SK-N-SH treated with all-trans-retinoic acid at 6 μM for 48 hours (cell line): ENCODE measurements around the gene TMEM259.

Experiments
- ATAC-seq: fragments of 200-7000 bp; cut with Tn5 transposase; 3 replicates; pipeline ENCODE4 v1.9.1; 2020; ENCODE audit warnings: mild to moderate bottlenecking, moderate library complexity
- ARNTL ChIP-seq: fragments of 450-650 bp; formaldehyde crosslinking; IDR thresholded peaks from 2 replicates; pipeline ENCODE4 v1.5.0; 2020; ENCODE audit warnings: low read depth, mild to moderate bottlenecking, moderate library complexity, borderline replicate concordance
- BACH2 ChIP-seq: fragments of 250-450 bp; sonication (Bioruptor Pico); IDR thresholded peaks from 2 replicates; pipeline ENCODE4 v1.9.0; 2021; ENCODE audit warnings: mild to moderate bottlenecking, borderline replicate concordance
- ESRRG ChIP-seq: fragments of 250-450 bp; sonication (Bioruptor Pico); IDR thresholded peaks from 2 replicates; pipeline ENCODE4 v1.6.1; 2021; ENCODE audit warnings: mild to moderate bottlenecking
- GLIS3 ChIP-seq: fragments of 250-450 bp; sonication (Bioruptor Pico); IDR thresholded peaks from 2 replicates; pipeline ENCODE4 v1.5.0; 2020; ENCODE audit warnings: mild to moderate bottlenecking, moderate library complexity
- ISL1 ChIP-seq: fragments of 250-450 bp; sonication (Bioruptor Pico); IDR thresholded peaks from 2 replicates; pipeline ENCODE4 v2.1.2; 2022; ENCODE audit warnings: mild to moderate bottlenecking, moderate library complexity
- OSR1 ChIP-seq: fragments of 250-450 bp; sonication (Bioruptor Pico); IDR thresholded peaks from 2 replicates; pipeline ENCODE4 v1.8.0; 2022; ENCODE audit warnings: moderate library complexity, mild to moderate bottlenecking, inconsistent platforms
- RARB ChIP-seq: fragments of 250-450 bp; sonication (Bioruptor Pico); IDR thresholded peaks from 2 replicates; pipeline ENCODE4 v1.8.0; 2021; ENCODE audit warnings: mild to moderate bottlenecking, moderate library complexity
- SNAI2 ChIP-seq: fragments of 250-450 bp; sonication (Bioruptor Pico); IDR thresholded peaks from 2 replicates; pipeline ENCODE4 v1.5.0; 2020; ENCODE audit warnings: mild to moderate bottlenecking, moderate library complexity
- TCF4 ChIP-seq: fragments of 250-450 bp; sonication (Bioruptor Pico); IDR thresholded peaks from 2 replicates; pipeline ENCODE4 v1.8.0; 2021; ENCODE audit warnings: mild to moderate bottlenecking, moderate library complexity, borderline replicate concordance
- TOX ChIP-seq: fragments of 250-450 bp; sonication (Bioruptor Pico); IDR thresholded peaks from 2 replicates; pipeline ENCODE4 v1.8.0; 2021; ENCODE audit warnings: mild to moderate bottlenecking, moderate library complexity, borderline replicate concordance
- ZC3H10 ChIP-seq: fragments of 250-450 bp; sonication (Bioruptor Pico); IDR thresholded peaks from 2 replicates; pipeline ENCODE4 v1.5.1; 2021; ENCODE audit warnings: mild to moderate bottlenecking, moderate library complexity
- ZFP30 ChIP-seq: fragments of 450-650 bp; formaldehyde crosslinking; IDR thresholded peaks from 2 replicates; pipeline ENCODE4 v1.5.0; 2022; ENCODE audit warnings: mild to moderate bottlenecking, moderate library complexity
- ZNF565 ChIP-seq: fragments of 450-650 bp; formaldehyde crosslinking; conservative IDR thresholded peaks from 2 replicates; pipeline ENCODE4 v1.5.0; 2020; ENCODE audit warnings: low read depth, mild to moderate bottlenecking, moderate library complexity
- ZNF70 ChIP-seq: fragments of 450-650 bp; formaldehyde crosslinking; IDR thresholded peaks from 2 replicates; pipeline ENCODE4 v1.5.0; 2020; ENCODE audit warnings: mild to moderate bottlenecking, moderate library complexity
- ZNF8 ChIP-seq: fragments of 450-650 bp; formaldehyde crosslinking; IDR thresholded peaks from 2 replicates; pipeline ENCODE4 v1.5.0; 2020; ENCODE audit warnings: mild to moderate bottlenecking, moderate library complexity
- TF ChIP-seq, protein P1 (sequence below): fragments of 250-450 bp; sonication (Bioruptor Pico); IDR thresholded peaks from 2 replicates; pipeline ENCODE4 v1.8.0; 2021; ENCODE audit warnings: low read depth, mild to moderate bottlenecking, moderate library complexity, borderline replicate concordance
- TF ChIP-seq, protein P2 (sequence below): fragments of 250-450 bp; sonication (Bioruptor Pico); IDR thresholded peaks from 2 replicates; pipeline ENCODE4 v1.8.0; 2020; ENCODE audit warnings: mild to moderate bottlenecking, moderate library complexity, borderline replicate concordance
- TF ChIP-seq, protein P3 (sequence below): fragments of 250-450 bp; sonication (Bioruptor Pico); IDR thresholded peaks from 2 replicates; pipeline ENCODE4 v1.5.1; 2020; ENCODE audit warnings: low read depth, mild to moderate bottlenecking, moderate library complexity

TMEM259 gene

DNA sequence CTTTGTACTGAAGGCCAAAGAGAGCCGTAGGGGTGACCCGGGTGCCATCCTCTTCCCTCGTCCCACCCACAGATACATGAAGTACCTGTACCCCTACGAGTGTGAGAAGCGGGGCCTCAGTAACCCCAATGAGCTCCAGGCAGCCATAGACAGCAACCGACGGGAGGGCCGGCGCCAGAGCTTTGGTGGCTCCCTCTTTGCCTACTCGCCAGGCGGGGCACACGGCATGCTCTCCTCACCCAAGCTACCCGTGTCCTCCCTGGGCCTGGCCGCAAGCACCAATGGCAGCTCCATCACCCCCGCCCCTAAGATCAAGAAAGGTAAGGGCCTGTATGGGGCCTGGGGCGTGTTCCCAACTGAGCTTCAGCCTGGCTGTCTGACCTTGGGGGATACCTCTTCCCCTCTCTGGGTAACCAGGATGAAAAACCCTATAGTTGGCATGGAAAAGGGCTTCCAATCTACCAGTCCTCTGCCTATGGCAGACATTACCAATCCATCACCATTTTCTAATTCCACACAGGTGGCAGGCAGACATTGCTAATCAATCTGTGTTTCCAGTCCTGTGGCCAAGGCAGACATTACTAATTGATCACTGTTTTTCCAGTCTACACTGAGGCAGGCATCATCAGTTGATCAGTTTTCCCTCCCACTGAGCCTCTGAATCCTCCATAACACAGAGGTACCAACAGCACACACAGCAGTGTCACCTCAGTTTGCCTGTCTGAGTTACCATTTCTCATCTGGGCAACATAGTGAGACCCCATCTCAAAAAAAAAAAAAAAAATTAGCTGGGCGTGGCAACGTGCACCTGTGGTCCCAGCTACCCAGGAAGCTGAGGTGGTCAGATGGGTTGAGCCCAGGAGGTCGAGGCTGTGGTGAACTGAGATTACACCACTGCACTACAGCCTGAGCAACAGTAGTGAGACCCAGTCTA is 55.9 kb downstream of the TMEM259 start (continued):
- TF ChIP-seq ZNF70 (CRISPR knock-in tag) (no peak), SNAI2 (CRISPR knock-in tag) (no peak), ARNTL (CRISPR knock-in tag) (no peak), RARB (CRISPR knock-in tag) (no peak)

DNA sequence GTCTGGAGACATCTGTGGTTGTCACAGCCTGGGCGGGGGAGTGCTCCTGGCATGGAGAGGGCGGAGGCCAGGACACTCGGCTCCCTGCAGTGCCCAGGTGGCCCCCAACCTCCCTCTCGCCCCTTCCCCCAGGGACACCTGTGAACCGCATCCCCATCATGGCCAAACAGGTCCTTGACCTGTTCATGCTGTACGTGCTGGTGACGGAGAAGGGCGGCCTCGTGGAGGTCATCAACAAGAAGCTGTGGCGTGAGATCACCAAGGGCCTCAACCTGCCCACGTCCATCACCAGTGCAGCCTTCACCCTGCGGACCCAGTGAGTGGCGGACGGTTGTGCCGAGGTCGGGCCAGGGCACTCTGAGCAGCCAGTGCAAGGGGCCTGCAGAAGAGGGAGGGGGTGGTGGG is 56.8 kb downstream of the TMEM259 start:
- TF ChIP-seq ARNTL (CRISPR knock-in tag) = no peak
- TF ChIP-seq ZNF565 = no peak
- no peak for ATAC-seq

DNA sequence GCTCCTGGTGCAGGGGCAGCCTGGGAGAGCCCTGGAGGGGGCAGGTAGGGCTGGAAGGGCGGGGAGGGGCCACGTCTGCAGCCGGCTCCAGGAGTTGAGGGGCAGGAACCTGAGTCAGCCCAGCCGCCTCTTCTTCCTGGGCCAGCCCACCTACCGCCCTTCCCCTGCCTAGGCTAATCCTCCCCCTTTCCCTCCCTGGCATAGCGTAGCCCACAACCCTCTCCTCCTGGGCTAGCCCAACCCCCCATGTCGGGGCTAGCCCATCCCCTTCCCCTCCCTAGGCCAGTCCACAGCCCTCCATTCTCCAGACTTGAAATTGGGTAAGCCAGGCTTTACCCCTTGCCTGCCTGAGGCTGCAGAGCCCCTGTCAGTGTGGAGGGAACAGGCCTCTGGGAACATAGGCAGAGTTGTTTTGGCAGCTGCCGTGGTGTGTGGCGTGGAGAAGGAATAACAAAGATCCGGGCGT is 57.4 kb downstream of the TMEM259 start:
- no peak for ATAC-seq
- TF ChIP-seq BACH2 (CRISPR knock-in tag) (no peak), ZNF565 (no peak), ISL1 (no peak), GLIS3 (CRISPR knock-in tag) (no peak), OSR1 (CRISPR knock-in tag) (no peak), ZNF8 (no peak), TOX (CRISPR knock-in tag) (no peak), SNAI2 (CRISPR knock-in tag) (no peak), ZFP30 (no peak), ESRRG (CRISPR knock-in tag) (no peak), ZC3H10 (CRISPR knock-in tag) (no peak), RARB (CRISPR knock-in tag) (no peak)
- TF ChIP-seq, protein P1, sequence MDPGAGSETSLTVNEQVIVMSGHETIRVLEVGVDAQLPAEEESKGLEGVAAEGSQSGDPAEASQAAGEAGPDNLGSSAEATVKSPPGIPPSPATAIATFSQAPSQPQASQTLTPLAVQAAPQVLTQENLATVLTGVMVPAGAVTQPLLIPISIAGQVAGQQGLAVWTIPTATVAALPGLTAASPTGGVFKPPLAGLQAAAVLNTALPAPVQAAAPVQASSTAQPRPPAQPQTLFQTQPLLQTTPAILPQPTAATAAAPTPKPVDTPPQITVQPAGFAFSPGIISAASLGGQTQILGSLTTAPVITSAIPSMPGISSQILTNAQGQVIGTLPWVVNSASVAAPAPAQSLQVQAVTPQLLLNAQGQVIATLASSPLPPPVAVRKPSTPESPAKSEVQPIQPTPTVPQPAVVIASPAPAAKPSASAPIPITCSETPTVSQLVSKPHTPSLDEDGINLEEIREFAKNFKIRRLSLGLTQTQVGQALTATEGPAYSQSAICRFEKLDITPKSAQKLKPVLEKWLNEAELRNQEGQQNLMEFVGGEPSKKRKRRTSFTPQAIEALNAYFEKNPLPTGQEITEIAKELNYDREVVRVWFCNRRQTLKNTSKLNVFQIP (CRISPR knock-in tag) = no peak
- TF ChIP-seq, protein P2, sequence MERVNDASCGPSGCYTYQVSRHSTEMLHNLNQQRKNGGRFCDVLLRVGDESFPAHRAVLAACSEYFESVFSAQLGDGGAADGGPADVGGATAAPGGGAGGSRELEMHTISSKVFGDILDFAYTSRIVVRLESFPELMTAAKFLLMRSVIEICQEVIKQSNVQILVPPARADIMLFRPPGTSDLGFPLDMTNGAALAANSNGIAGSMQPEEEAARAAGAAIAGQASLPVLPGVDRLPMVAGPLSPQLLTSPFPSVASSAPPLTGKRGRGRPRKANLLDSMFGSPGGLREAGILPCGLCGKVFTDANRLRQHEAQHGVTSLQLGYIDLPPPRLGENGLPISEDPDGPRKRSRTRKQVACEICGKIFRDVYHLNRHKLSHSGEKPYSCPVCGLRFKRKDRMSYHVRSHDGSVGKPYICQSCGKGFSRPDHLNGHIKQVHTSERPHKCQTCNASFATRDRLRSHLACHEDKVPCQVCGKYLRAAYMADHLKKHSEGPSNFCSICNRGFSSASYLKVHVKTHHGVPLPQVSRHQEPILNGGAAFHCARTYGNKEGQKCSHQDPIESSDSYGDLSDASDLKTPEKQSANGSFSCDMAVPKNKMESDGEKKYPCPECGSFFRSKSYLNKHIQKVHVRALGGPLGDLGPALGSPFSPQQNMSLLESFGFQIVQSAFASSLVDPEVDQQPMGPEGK (CRISPR knock-in tag) = no peak
- TF ChIP-seq, protein P3, sequence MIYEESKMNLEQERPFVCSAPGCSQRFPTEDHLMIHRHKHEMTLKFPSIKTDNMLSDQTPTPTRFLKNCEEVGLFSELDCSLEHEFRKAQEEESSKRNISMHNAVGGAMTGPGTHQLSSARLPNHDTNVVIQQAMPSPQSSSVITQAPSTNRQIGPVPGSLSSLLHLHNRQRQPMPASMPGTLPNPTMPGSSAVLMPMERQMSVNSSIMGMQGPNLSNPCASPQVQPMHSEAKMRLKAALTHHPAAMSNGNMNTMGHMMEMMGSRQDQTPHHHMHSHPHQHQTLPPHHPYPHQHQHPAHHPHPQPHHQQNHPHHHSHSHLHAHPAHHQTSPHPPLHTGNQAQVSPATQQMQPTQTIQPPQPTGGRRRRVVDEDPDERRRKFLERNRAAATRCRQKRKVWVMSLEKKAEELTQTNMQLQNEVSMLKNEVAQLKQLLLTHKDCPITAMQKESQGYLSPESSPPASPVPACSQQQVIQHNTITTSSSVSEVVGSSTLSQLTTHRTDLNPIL (CRISPR knock-in tag) = no peak

DNA sequence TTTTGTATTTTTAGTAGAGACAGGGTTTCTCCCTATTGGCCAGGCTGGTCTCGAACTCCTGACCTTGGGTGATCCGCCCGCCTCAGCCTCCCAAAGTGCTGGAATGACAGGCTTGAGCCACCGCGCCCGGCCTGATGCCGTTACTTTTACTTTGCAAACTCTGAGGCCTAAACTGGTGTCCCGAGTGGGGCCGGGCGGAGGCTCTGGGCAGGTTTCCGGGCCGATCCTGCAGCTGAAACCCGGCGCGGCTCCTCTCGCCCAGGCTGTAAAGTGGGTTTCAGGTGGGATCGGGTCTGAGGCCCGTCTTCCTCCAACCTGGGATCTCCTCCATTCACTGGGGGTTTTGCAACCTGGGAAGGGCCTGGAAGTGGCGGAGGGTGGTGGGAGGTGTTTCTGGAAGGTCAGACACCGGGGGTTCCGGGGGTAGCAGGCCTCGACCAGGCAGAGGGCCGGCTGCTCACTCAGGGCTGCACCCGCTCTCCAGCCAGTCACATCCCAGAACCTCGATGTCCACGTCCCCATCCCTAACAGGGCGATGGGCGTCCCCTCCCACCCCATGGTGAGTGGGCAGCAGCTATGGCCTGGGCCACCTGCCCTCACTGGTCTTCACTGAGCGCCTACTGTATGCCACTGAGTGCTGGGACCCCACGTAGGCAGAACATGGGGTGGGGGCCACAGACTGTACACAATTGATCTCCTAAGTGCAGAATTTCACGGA is 58.1 kb downstream of the TMEM259 start:
- no peak for ATAC-seq
- TF ChIP-seq ZNF565 (no peak), ARNTL (CRISPR knock-in tag) (no peak), TCF4 (CRISPR knock-in tag) (no peak), RARB (CRISPR knock-in tag) (no peak), ISL1 (no peak), TOX (CRISPR knock-in tag) (no peak), ZFP30 (no peak), ESRRG (CRISPR knock-in tag) (no peak), OSR1 (CRISPR knock-in tag) (no peak), BACH2 (CRISPR knock-in tag) (no peak)
- TF ChIP-seq, protein P1 (CRISPR knock-in tag) = no peak
- TF ChIP-seq, protein P2 (CRISPR knock-in tag) = no peak
- TF ChIP-seq, protein P3 (CRISPR knock-in tag) = no peak
- TF ChIP-seq, all 23 proteins: peak for 0
